ENCODE data around the gene THSD4. TPM values are rescaled to one million over a fixed set of nuclear protein-coding genes. Genes with fewer than 3 reads are reported as not detected.

THSD4 gene
- polyA plus RNA-seq, 1 donor (not counting 4 experiments of a cell fraction or from before 2014, with no cell fraction given) = 24.5 TPM

- Histone ChIP-seq H3K36me3 (ENCODE audit: control insufficient read depth in 2 of 2, extremely low read depth in 1 of 2, insufficient read depth in 2 of 2, low read length in 2 of 2) (peaks cover 4 to 11% of the 10 kb centered on the region in 2 experiments), H3K27me3 (ENCODE audit: control insufficient read depth, extremely low read depth, insufficient read depth, low read length) (no peaks in the 10 kb centered on the region), H3K4me2 (ENCODE audit: control insufficient read depth, extremely low read depth, insufficient read depth, low read depth, low read length) (no peak overlapping the region), H3K9ac (ENCODE audit: control insufficient read depth, extremely low read depth, insufficient read depth, low read length) (no peak overlapping the region), H3K27ac (ENCODE audit: control insufficient read depth, insufficient read depth, low read length) (no peak overlapping the region), H2AFZ (ENCODE audit: control insufficient read depth, low read length) (no peak overlapping the region), H3K9me3 (ENCODE audit: control insufficient read depth, low read depth, low read length) (no peaks in the 10 kb centered on the region), H3K4me3 (ENCODE audit: control insufficient read depth in 2 of 3, extremely low read depth in 1 of 3, insufficient read depth in 2 of 3, low read depth in 1 of 3, low read length in 3 of 3) (no peak overlapping the region), H3K9me1 (ENCODE audit: control insufficient read depth, extremely low read depth, insufficient read depth, low read length) (no peaks in the 10 kb centered on the region), H4K20me1 (ENCODE audit: control insufficient read depth, extremely low read depth, insufficient read depth, low read length) (no peaks in the 10 kb centered on the region), H3K79me2 (ENCODE audit: control insufficient read depth, insufficient read depth, low read length) (no peaks in the 10 kb centered on the region), H3K4me1 (ENCODE audit: control insufficient read depth, extremely low read depth, insufficient read depth, low read length) (no peaks in the 10 kb centered on the region)
- DNase-seq (ENCODE audit: low read depth, low spot score) (no peak), FAIRE-seq (no peak)
- TF ChIP-seq CTCF (optimal IDR thresholded peaks at IDR 0.05 in 1 of 3, IDR thresholded peaks at IDR 0.05 in 1 of 3, conservative IDR thresholded peaks at IDR 0.05 in 1 of 3; ENCODE audit: extremely low read depth in 1 of 3, insufficient read depth in 2 of 3, low read length in 3 of 3) = no peak
- TF ChIP-seq EZH2 (IDR thresholded peaks at IDR 0.05; ENCODE audit: low read length) = no peak
- dilution Hi-C loops (cut with MboI; ENCODE audit: extremely low pct_ligation_motif_present, low sequenced_read_pairs) = no loop called here
These were observed 624.1 kb downstream of the THSD4 start for GRCh38 chr15:71739355-71739754.

- Histone ChIP-seq H3K27me3 (ENCODE audit: control insufficient read depth, extremely low read depth, insufficient read depth, low read length) (no peaks in the 10 kb centered on the region), H3K79me2 (ENCODE audit: control insufficient read depth, insufficient read depth, low read length) (no peaks in the 10 kb centered on the region), H3K4me2 (ENCODE audit: control insufficient read depth, extremely low read depth, insufficient read depth, low read depth, low read length) (no peak overlapping the region), H4K20me1 (ENCODE audit: control insufficient read depth, extremely low read depth, insufficient read depth, low read length) (peaks cover 2% of the 10 kb centered on the region), H2AFZ (ENCODE audit: control insufficient read depth, low read length) (no peak overlapping the region), H3K4me1 (ENCODE audit: control insufficient read depth, extremely low read depth, insufficient read depth, low read length) (peaks cover 14% of the 10 kb centered on the region), H3K9ac (ENCODE audit: control insufficient read depth, extremely low read depth, insufficient read depth, low read length) (no peak overlapping the region), H3K36me3 (ENCODE audit: control insufficient read depth in 2 of 2, extremely low read depth in 1 of 2, insufficient read depth in 2 of 2, low read length in 2 of 2) (peaks cover 13 to 19% of the 10 kb centered on the region in 2 experiments), H3K4me3 (ENCODE audit: control insufficient read depth in 2 of 3, extremely low read depth in 1 of 3, insufficient read depth in 2 of 3, low read depth in 1 of 3, low read length in 3 of 3) (no peak overlapping the region), H3K9me1 (ENCODE audit: control insufficient read depth, extremely low read depth, insufficient read depth, low read length) (no peaks in the 10 kb centered on the region), H3K27ac (ENCODE audit: control insufficient read depth, insufficient read depth, low read length) (no peak overlapping the region), H3K9me3 (ENCODE audit: control insufficient read depth, low read depth, low read length) (no peaks in the 10 kb centered on the region)
- FAIRE-seq = no peak
- TF ChIP-seq EZH2 (IDR thresholded peaks at IDR 0.05; ENCODE audit: low read length) (no peak), CTCF (optimal IDR thresholded peaks at IDR 0.05 in 1 of 3, IDR thresholded peaks at IDR 0.05 in 1 of 3, conservative IDR thresholded peaks at IDR 0.05 in 1 of 3; ENCODE audit: extremely low read depth in 1 of 3, insufficient read depth in 2 of 3, low read length in 3 of 3) (no peak)
- no peak for DNase-seq (ENCODE audit: low read depth, low spot score)
- dilution Hi-C loops (cut with MboI; ENCODE audit: extremely low pct_ligation_motif_present, low sequenced_read_pairs) = no loop called here
These were observed 627.7 kb downstream of the THSD4 start for GRCh38 chr15:71742964-71743363.
